Measurements from ENCODE around the gene CDKAL1.

Gene CDKAL1

DNA sequence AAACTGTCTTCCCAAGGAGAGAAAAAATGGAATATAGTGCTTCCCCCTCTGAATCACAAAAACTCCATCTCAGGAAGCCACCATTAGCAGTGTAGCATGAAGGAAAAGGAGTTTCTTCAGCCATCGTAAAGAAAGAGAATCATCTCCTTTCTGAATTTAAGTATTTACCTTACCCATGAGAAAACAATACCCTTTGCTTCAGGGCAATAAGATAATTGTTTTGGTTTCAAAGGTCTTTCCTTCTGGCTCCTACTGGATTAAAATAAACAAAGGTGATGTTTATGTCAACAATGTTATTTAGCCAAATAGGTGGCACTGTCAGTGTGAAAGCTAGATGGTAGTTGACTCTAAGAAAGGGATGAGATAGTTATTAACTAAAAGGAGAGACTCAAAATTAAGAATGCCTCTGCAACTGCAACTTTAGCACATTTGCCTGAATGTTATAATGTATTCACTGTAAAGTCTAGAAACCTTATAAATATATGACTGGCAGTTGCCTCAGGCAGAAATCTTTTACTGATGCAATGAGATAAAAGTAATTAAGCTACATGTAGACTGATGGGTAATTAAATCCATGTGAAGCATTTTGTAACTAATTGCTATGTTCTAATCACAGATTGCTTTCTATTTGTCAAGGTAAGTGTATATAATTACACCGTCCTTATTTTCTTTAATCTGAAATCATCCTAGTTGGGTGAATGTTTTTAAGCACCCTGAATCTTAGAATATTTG, 399.0 kb downstream of the CDKAL1 start:
- DNase-seq: no peak

DNA sequence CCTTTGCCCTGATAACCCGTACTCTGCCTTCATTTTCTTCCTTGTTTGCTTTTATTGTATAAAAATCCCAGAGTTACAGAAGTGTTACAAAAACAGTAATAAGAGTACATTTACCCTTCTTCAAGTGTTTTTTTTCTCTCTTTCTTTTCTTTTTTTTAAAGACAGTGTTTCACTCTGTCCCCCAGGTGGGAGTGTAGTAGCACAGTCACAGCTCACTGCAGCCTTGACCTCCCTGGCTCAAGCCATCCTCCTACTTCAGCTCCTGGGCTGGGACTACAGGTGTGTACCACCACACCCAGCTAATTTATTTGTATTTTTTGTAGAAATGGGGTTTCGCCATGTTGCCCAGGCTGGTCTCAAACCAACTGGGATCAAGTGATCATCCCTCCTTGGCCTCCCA, 402.7 kb downstream of the CDKAL1 start:
- no peak for DNase-seq

DNA sequence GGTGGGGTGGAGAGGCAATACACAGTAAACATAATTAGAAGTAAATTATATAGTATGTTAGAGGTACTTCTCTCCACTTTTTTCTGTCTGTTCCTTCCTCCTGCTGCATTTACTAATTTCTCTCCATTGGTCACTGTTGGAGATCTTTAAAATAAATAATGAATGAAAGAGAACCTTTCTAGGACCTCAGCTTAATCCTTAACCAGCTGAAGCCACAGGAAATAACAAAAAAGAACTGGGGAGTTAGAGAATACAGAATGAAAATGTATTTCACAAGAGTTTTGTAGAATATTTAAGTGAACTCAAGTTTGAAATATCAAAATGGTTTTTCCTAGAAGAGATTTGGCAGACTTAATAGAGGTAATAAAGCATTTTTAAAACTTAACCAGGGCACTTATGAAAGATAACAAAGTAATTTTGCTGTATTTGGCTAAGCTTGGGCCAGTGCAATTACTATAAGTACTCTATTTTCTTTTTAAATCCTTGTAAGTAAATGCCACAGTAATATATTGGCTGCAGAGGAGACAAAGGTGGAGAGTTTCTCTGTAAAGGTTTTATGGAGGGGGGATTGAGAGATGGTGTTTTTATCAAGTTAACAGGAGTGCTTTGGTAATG, 405.0 kb downstream of the CDKAL1 start:
- DNase-seq: no peak

DNA sequence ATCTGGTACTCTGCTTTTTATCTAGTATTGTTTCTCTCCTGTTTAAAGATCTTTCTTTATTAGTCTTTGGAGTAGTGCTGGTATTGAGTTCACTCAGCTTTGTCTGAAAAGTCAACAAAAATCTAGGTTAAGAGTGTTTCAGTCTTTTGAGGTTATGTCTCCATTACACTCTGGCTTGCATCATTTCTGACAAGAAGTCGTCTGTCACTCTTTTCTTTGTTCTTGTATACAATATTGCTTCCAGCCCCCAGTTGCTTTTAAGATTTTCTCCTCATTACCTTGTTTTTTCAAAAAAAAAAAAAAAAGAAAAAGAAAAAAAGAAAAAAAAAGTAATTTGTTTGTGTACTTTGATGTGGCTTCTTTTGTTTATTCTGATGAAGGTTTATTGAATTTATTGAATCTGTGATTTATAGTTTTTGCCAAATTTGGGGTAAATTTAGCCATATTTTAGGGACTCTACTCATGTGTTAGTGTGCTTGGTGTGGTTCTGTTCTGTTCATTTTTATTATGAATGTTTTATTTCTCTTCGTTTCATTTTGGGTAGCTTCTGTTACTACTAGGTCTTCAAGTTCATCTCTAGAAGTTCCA, 408.9 kb downstream of the CDKAL1 start:
- DNase-seq: no peak

DNA sequence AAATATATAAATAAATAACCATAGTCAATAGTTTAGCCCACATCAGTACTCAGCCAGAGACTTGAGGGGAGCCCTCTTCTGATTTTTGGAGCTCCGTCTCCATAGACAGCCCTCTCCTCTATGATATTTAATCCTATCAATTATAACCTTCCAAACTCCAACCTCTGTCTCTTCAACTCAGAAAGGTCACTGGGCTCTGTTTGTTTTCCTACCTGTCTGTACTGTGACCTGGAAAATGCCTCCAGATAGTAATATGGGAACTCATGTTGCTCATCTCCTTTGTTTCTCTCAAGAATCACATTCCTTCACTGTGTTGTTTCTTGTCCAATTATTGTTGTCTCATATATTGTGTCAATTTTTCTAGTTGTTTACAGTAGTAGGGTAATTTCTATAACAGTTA, 409.7 kb downstream of the CDKAL1 start:
- no peak for DNase-seq

DNA sequence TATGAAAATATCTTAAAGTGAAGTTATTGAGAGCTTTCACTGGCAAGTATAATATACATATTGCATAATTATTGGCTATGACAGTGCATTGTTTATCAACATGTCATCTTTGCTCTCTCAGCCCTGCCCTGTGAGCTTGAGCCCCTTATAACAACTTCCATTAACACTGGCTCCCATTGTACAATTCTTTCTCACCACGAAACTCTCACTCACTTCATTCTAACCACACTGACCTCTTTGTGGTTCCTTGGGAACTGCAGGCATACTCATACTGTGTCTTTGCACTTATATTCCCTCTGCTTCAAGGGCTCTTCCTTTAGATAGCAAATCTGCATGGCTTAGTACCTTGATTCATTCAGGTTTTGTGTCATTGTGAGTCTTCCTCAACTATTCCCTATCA, 411.8 kb downstream of the CDKAL1 start:
- DNase-seq: no peak

DNA sequence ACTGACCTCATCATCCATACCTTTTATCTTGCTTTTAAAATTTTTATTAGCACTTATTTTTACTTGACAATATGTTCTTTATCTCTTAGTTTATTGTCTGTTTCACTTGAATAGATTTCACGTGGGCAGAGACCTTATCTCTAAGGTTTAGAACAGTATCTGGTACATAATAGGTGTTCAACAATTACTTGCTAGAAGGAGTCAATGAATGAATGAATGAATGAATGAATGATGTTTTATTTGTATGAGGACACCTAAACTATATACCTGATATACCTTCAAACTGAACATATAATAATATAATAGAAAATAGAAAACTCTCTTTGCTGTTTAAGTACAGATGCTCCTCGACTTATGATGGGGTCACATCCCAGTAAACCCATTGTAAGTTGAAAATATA, 412.6 kb downstream of the CDKAL1 start:
- no peak for DNase-seq

DNA sequence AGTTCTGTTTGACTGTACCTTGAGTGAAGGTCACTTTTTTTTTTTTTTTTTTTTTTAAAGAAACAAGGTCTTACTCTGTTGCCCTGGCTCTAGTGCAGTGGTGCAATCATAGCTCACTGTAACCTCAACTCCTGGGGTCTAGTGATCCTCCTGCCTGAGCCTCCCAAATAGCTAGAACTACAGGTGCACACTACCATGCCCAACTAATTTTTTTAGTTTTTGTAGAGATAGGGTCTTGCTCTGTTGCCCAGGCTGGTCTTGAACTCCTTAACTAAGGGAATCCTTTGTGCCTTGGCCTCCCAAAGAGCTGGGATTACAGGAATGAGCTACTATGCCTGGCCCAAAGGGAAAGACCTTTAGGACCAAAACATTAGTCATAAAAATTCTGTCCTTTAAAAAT, 413.7 kb downstream of the CDKAL1 start:
- no peak for DNase-seq

DNA sequence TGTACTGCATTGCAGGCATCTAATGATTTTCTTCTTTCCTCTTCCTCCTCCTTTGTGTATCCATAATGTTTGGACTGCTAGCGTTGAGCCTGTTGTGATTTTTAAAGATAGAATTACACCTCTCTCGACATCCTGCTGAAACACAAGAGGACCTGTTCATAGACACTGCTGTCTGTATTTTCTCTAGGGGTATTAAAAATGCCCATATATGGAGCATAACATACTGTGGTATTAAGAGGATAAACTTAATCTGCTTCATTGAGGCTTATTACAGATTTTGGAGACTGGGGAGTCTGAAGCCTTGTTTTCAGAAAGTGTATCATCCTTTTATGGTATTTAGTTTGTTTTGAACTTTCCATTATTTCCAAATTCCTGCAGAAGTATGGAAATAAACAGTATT, 414.3 kb downstream of the CDKAL1 start:
- DNase-seq: no peak

DNA sequence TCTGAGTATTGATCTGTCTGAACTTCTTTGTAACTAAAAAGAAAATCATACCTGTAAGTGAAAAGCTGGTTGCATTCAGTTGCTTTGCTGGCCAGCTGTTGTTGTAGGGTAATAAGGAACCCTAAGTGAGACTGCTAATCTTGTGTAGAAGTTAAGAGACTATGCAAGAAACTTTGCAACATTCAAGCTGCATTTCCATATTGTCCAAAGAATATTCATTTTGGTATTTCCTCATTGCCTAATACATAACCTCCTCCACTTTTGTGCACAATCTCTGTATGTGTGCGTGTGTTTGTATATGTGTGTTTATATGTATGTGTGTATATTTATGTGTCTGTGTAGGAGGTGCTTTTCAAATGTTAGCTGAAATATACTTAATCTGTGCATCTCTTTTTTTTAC, 414.9 kb downstream of the CDKAL1 start:
- no peak for DNase-seq

DNA sequence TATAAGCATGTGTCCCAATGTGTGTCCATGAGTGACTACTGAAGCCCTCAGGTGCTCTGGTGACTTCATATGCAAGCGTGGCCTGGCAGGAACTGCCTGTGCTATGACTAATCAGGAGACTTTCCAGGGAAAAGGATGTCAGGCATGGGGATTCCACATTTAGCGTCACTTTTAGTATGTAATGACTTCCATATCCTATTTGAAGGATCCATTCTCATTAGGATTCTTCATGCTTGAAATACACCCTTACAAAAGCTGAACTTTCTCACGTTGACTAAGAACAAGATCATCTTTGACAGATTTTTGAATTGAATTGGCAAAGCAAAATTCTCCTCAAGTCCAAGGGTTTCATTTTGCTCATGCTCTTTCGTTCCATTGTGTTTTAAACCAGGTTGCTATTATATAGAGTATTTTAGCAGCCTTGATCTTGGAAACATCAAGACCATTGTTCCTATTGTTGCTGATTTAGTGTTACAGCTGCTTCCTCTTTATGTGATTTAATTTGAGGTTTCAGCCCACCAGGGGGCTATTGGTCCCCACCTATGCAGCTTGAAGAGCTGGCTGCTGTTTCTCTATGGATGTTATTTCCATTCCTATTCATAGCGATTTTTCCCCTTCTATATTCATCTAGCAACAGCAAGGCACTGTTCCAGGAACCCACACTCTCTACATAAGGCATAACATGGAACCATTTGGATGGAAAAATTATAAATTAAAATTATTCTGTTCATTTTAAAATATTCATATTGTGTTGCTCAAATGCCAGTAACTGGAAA, 418.6 kb downstream of the CDKAL1 start:
- DNase-seq: no peak

DNA sequence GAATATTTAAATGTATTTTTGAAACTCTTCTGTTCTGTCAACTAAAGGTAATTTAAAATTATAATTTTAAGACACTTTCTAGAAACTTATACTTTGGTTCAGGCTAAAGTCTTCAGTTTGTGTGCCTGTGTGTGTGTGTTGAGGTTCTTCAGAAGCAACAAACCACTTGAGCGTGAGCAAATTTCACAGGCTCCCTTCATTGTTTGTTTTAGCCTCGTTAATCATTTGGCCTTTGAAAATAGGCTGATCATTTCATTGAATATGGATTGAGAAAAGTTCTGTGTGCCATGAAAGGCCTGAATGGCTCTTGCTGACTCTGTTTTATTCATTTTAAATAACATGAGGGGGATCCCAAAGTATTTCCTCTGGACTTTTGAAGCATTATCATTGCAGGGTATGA, 420.1 kb downstream of the CDKAL1 start:
- DNase-seq: no peak

DNA sequence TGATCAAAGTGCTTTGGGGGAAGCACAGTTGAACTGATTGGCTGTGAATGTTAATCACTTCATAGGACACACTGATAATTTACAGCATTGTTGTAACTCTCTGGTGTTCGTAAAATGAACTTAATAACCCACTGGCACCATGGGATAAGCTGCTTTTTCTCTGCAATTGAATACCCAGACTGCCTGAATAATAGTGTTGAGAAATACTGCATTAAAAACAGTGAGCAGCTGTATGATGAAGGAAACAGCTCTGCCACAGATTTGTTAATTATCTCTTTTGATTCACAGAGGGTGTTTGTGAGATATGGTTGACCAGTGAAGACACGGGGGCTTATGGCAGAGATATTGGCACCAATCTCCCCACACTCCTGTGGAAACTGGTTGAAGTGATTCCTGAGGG, 420.9 kb downstream of the CDKAL1 start:
- no peak for DNase-seq

DNA sequence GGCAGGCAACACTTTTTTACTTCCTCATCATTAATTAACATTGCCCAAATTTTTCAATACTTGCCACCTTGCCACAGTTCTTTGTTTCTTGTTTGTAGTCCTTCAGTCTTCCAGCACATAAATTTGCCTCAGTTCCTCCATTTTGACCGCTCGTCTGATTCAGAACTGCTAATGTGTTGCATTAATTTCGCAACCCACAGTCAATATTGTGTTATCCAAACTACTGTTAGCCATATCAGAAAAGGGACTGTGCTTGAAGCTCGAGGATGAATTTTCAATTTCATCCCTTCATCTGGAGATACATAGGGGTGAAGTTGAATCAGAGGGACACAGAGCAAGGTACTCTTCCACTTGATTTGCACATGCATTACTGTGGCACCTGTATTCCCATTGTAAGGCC, 421.5 kb downstream of the CDKAL1 start:
- DNase-seq: no peak

DNA sequence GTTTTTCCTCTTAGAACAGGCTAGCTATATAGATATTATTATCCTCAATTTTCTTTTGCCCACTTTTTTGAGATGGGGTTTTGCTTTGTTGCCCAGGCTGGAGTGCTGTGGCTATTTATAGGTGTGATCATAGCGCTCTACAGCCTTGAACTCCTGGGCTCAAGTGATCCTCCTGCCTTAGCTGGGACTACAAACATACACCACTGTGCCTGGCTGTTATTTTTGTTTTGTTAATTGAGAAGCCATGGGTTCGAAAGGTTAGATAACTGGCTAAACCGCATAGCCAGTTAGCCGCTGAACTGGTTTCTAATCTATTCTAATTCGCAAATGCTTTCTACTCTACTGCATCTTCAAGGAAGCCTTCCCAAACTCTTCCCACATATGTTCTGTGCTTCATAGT, 425.8 kb downstream of the CDKAL1 start:
- DNase-seq: no peak

DNA sequence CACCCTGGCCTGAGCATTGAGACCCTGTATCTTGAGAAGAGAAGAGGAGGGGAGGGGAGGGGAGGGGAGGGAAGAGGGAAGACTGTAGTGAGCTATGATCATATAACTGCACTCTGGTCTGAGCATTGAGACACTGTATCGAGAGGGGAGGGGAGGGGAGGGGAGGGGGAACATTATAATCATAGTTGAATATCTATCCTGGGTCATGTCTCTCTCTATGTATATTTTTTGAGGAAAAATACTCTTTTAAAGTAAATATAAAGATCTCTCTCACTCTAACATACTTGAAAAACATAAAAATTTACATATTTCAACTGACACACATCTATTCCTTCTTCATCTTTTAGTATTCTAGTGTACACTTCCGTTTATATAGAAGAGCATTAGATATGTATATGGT, 431.0 kb downstream of the CDKAL1 start:
- DNase-seq: no peak

DNA sequence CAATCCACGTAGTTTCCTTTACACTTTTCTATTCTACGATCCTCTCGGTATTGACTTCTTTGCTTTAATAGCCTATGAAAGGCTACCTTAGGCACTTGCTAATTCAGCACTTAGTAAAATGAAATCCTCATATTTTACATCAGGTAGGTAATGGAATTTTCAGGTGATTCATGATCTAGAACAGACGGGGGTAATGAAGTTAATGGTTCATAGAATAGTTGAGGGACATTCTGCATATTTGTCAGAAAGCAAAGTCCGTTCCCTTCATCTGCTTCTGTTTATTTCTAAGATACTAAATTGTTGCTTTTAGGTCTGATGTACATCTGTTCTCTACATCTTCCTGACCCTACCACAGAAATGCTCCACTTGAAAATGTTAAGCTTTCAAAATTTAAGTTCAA, 431.7 kb downstream of the CDKAL1 start:
- DNase-seq: no peak

DNA sequence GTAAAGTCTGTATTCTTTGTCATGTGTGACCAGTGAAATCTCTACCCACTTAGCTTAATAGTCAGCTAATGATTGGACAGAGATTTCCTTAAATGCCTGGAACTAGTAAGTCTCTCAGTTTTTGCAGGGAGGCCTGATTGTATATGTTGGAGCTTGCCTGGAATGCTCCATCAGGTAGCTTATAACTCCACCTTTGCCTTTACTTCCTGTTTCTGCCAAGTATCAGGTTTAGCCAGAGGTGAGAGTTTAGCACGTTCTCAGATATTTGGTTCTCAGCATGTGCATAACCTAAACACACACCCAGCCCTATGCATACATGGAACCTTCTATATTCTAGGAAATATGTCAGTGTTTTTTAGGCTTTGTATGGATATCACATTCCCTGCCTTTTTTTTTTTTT, 435.3 kb downstream of the CDKAL1 start:
- no peak for DNase-seq

DNA sequence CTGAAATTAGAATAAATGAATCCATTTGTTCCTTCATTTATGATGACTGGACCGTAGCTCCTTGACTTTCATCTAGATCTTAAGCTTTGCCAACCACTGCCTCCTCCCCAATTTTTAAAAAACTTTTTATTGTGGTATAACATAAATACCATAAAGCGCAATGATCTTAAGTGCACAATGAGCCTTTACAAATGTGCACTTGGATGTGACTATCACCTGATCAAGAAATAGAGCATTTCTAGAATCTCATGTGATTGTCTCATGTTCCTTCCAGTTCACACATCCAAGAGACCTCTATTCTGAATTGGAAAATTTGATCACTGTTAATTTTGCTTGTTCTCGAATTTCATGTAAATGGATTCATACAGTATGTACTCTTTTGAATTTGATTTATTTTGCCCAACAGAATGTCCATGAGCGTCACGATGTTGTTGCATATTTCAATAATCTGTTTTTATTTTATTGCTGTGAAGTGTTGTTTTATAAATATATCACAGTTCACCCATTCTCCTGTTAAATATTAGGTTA, 442.2 kb downstream of the CDKAL1 start:
- no peak for DNase-seq

DNA sequence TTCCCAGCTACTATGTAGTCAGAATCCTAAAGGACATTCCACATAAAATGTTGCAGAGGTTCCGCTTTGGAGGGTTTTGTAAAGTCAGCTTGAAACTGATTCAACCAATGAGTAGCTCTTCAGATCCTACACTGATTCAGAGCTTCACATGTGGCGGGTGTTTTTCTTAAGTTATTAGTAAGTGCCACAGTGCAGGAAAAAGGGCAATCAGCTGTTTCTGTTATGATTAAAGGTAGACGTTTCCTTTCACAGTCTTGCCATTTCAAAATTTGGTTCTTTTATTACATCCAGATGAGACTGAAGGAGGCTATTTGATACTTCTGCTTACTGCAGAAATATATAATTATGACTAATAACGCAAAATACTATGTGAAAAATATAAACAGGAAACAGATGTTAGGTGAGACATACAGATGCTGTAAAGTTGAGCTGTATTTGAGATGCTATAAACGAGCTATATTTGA, 443.9 kb downstream of the CDKAL1 start:
- DNase-seq: peak in 1 of 2 experiments; percentile 7

DNA sequence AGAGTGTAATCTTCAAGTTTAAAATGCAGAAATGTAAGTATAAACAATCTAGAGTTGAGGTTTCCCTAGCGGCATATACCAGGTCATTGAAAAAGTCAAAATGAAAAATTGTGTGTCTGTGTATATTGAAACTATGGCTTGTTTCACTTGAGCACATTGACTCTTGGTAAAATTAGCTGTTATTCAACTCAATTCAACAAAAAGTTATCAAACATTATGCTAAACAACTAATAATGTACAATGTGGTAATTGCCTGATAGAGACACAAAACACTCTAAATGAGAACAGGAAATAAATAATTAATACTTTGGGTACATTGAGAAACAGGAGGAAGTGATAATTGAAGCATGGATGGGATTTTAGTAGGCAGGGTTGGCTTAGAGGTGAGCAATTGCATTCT, 444.8 kb downstream of the CDKAL1 start:
- DNase-seq: no peak

DNA sequence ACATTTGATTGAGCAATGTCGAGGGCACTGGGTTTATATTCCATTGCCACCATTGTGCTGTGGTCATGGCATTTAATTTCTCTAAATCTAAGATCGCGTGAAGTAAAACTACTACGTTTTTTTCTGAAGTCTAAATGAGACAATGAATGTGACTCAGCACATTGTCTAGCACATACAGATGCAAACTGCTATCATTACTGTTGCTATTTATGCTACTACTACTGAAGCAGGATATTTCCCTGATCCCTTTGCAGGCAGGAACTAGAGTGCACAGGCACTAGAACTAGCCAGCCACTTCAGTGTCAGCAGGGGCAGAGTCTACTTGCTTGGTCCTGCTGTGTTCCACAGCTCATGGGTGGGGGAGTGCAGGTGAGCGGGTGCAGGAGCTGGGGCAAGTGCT, 449.7 kb downstream of the CDKAL1 start:
- no peak for DNase-seq

DNA sequence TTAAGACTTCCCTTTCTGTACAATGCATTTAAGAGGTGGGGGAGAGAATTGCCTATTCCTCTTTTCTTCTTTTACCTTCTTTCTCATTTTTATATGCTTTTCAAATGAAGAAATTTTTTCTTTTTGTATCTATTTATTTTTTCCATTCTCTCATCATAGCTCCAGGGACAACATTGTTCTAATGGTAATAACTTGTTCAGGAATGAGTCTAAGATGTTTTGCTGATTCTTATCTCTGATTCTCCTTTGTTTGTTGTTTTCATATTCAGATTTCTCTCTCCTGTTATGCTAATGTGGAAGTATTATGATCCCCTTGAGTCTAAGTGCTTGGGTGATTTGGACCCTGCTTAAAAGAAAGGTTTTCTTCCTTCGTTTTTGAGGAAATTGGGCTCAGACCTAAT, 451.6 kb downstream of the CDKAL1 start:
- DNase-seq: no peak

DNA sequence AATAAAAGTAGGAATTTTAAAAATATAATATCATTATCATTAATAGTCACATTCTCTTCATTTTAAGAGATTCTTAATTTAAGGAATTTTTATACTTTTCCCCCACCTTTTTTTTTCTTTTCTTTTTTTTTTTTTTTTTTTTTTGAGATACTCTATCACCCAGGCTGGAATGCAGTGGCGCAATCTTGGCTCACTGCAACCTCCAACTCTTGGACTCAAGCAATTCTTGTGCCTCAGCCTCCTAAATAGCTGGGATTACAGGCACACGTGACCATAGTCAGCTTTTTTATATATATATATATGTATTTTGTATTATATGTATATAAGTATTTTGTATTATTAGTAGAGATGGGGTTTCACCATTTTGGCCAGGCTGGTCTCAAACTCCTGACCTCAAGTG, 457.7 kb downstream of the CDKAL1 start:
- no peak for DNase-seq

All from activated CD4-positive, alpha-beta T cell treated with anti-CD3 and anti-CD28 coated beads, Interleukin-2, amount 50 U/mL, for 48 hours (primary cell).